Astrocyte (in vitro differentiated cells and primary cell): ENCODE data around the gene ADH4.

Source experiments
- CTCF ChIP-seq: IDR thresholded peaks from 2 replicates; pipeline ENCODE4 v1.5.1; 2011; ENCODE audit warnings: low read depth, mild to moderate bottlenecking, inconsistent platforms, low read length, moderate library complexity; ENCODE audit not compliant: insufficient read depth
- EZH2 ChIP-seq: IDR thresholded peaks from 2 replicates; pipeline ENCODE4 v1.6.1; 2012; ENCODE audit warnings: mild to moderate bottlenecking, low read length, inconsistent platforms; ENCODE audit not compliant: insufficient read depth

GRCh38 chr4:99190336-99190735 is 46.2 kb upstream of the ADH4 start:
- TF ChIP-seq EZH2: no peak
- no peak for TF ChIP-seq CTCF
